ENCODE data around the gene TAAR5. TPM values are rescaled to one million over a fixed set of nuclear protein-coding genes. Genes with fewer than 3 reads are reported as not detected.
"Not testable (repeated sequence)": the region's sequence is repeated elsewhere in the genome, so short reads cannot be mapped to it uniquely, and the experiment has no call there.

Gene TAAR5, protein sequence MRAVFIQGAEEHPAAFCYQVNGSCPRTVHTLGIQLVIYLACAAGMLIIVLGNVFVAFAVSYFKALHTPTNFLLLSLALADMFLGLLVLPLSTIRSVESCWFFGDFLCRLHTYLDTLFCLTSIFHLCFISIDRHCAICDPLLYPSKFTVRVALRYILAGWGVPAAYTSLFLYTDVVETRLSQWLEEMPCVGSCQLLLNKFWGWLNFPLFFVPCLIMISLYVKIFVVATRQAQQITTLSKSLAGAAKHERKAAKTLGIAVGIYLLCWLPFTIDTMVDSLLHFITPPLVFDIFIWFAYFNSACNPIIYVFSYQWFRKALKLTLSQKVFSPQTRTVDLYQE
- not detected for polyA plus RNA-seq
- long read RNA-seq, donor 1, result 0 reads
- long read RNA-seq, donor 2, result 0 reads
- long read RNA-seq, donor 3, result 0 reads
- long read RNA-seq, donor 4, result 0 reads
- long read RNA-seq, donor 5, result 0 reads
- long read RNA-seq, donor 6, result 0 reads
- long read RNA-seq, donor 7, result 0 reads
- long read RNA-seq, donor 8, result 0 reads
- long read RNA-seq, donor 9, result 0 reads
- long read RNA-seq, donor 10, result 0 reads
- long read RNA-seq, donor 11, result 0 reads

DNA sequence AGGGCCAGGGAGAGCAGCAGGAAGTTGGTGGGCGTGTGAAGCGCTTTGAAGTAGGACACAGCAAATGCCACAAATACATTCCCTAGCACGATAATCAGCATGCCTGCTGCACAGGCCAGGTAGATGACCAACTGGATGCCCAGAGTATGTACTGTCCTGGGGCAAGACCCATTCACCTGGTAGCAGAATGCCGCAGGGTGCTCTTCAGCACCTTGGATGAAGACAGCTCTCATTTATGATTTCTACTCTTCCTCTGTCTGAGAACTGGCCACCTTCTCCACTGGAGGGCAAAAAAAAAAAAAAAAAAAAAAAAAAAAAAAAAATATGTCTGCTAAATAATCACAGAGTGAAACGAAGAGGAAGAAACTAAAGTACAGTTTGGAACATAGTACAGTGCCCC is at the start of gene TAAR5:
Gene TAAR5 (minus strand): TSS at position 288 of the 400 bp plus-strand sequence. CDS start 55 bp downstream, at position 233.
- Histone ChIP-seq H3K4me3 (ENCODE audit: low read length) (no peak within 1 kb of the TSS), H3K27ac (ENCODE audit: low read length) (no peak within 1 kb of the TSS), H3K36me3 (ENCODE audit: control insufficient read depth, insufficient read depth, low read length) (no peaks in the 10 kb centered on the region), H3K9me3 (ENCODE audit: control insufficient read depth, low read depth, low read length) (no peaks in the 10 kb centered on the region), H3K4me1 (ENCODE audit: control insufficient read depth, insufficient read depth, low read length) (no peaks in the 10 kb centered on the region), H3K27me3 (ENCODE audit: control insufficient read depth, insufficient read depth, low read length) (no peaks in the 10 kb centered on the region)
- DNase-seq, result no peak
- no CpG with 5 or more reads among the region's 5 CpGs for WGBS (ENCODE audit: insufficient coverage, low lambda C conversion rate)

DNA sequence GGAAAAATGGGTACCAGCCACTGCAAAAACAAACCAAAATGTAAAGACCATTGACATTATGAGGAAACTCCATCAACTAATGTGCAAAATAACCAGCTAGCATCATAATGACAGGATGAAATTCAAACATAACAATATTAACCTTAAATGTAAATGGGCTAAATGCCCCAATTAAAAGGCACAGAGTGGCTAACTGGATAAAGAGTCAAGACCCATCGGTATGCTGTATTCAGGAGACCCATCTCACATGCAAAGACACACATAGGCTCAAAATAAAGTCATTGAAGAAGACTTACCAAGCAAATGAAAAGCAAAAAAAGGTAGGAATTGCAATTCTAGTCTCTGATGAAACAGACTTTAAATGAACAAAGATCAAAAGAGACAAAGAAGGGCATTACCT is 47.6 kb upstream of the TAAR5 start:
- not testable (repeated sequence) for H3K9me3 ChIP-seq (ENCODE audit: control insufficient read depth, low read depth, low read length); H3K4me1 ChIP-seq (ENCODE audit: control insufficient read depth, insufficient read depth, low read length); H3K4me3 ChIP-seq (ENCODE audit: low read length); H3K36me3 ChIP-seq (ENCODE audit: control insufficient read depth, insufficient read depth, low read length); H3K27ac ChIP-seq (ENCODE audit: low read length); DNase-seq; H3K27me3 ChIP-seq (ENCODE audit: control insufficient read depth, insufficient read depth, low read length)
- no CpG with 5 or more reads among the region's 1 CpG for WGBS (ENCODE audit: insufficient coverage, low lambda C conversion rate)

DNA sequence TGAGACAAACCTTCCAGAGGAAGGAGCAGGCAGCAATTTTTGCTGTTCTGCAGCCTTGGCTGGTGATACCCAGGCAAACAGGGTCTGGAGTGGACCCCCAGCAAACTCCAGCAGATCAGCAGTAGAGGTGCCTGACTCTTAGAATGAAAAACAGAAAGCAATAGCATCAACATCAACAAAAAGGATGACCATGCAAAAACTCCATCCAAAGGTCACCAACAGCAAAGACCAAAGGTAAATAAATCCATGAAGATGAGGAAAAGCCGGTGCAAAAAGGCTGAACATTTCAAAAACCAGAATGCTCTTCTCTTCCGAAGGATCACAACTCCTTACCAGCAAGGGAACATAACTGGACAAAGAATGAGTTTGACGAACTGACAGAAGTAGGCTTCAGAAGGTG is 46.4 kb upstream of the TAAR5 start:
- not testable (repeated sequence) for H3K36me3 ChIP-seq (ENCODE audit: control insufficient read depth, insufficient read depth, low read length); DNase-seq; H3K27ac ChIP-seq (ENCODE audit: low read length); H3K9me3 ChIP-seq (ENCODE audit: control insufficient read depth, low read depth, low read length); H3K27me3 ChIP-seq (ENCODE audit: control insufficient read depth, insufficient read depth, low read length); H3K4me1 ChIP-seq (ENCODE audit: control insufficient read depth, insufficient read depth, low read length); H3K4me3 ChIP-seq (ENCODE audit: low read length)
- WGBS (ENCODE audit: insufficient coverage, low lambda C conversion rate), result no CpG with 5 or more reads among the region's 3 CpGs

DNA sequence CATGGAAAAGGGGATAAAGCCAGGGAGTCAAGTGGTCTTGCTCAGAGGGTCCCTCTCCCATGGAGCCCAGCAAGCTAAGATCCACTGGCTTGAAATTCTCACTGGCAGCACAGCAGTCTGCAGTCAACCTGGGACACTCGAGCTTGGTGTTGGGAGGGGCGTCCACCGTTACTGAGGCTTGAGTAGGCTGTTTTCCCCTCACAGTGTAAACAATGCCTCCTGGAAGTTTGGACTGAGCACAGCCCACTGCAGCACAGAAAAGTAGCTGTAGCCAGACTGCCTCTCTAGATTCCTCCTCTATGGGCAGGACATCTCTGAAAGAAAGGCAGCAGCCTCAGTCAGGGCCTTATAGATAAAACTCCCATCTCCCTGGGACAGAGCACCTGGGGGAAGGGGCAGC is 45.7 kb upstream of the TAAR5 start:
- WGBS (ENCODE audit: insufficient coverage, low lambda C conversion rate), result no CpG with 5 or more reads among the region's 3 CpGs
- H3K4me3 ChIP-seq (ENCODE audit: low read length); H3K36me3 ChIP-seq (ENCODE audit: control insufficient read depth, insufficient read depth, low read length); H3K27ac ChIP-seq (ENCODE audit: low read length); H3K27me3 ChIP-seq (ENCODE audit: control insufficient read depth, insufficient read depth, low read length); H3K9me3 ChIP-seq (ENCODE audit: control insufficient read depth, low read depth, low read length); H3K4me1 ChIP-seq (ENCODE audit: control insufficient read depth, insufficient read depth, low read length); DNase-seq: not testable (repeated sequence)

DNA sequence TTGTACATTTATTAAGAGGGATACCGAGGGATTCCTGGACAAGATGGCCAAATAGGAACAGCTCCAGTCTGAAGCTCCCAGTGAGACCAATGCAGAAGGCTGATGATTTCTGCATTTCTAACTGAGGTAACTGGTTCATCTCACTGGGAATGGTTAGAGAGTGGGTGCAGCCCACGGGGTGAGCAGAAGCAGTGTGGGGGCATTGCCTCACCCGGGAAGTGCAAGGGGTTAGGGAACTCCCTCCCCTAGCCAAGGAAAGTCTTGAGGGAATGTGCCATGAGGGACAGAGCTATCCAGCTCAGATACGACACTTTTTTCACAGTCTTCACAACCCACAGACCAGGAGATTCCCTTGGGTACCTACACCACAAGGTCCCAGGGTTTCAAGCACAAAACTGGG is 45.3 kb upstream of the TAAR5 start:
- Histone ChIP-seq H3K27ac (ENCODE audit: low read length) (no peak overlapping the region), H3K36me3 (ENCODE audit: control insufficient read depth, insufficient read depth, low read length) (no peaks in the 10 kb centered on the region), H3K9me3 (ENCODE audit: control insufficient read depth, low read depth, low read length) (no peaks in the 10 kb centered on the region), H3K27me3 (ENCODE audit: control insufficient read depth, insufficient read depth, low read length) (no peaks in the 10 kb centered on the region), H3K4me1 (ENCODE audit: control insufficient read depth, insufficient read depth, low read length) (peaks cover 9% of the 10 kb centered on the region), H3K4me3 (ENCODE audit: low read length) (no peak overlapping the region)
- DNase-seq, result no peak
- WGBS (ENCODE audit: insufficient coverage, low lambda C conversion rate), result no CpG with 5 or more reads among the region's 4 CpGs

DNA sequence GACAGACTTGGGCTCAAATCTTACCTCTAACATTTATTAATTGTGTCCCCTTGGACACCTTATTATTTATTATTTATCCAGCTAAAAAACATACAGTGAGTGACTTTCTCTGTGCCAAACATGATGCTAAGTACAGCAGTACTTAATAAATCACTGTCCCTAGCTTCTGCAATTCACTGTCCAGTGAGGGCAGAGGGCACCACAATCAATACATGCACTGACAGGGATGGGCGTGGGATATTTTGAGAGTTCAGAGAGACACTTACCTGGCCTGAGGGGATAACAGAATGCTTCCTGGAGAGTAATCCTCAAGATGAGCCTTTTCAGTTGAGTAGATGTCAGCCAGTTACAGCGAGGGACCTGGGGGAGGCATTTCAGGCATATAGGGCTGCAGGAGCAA is 43.8 kb upstream of the TAAR5 start:
- no CpG with 5 or more reads among the region's 2 CpGs for WGBS (ENCODE audit: insufficient coverage, low lambda C conversion rate)
- H3K27ac ChIP-seq (ENCODE audit: low read length), result no peak overlapping the region
- peaks cover 9% of the 10 kb centered on the region for H3K4me1 ChIP-seq (ENCODE audit: control insufficient read depth, insufficient read depth, low read length)
- H3K27me3 ChIP-seq (ENCODE audit: control insufficient read depth, insufficient read depth, low read length), result no peaks in the 10 kb centered on the region
- H3K4me3 ChIP-seq (ENCODE audit: low read length), result no peak overlapping the region
- no peak for DNase-seq
- no peaks in the 10 kb centered on the region for H3K9me3 ChIP-seq (ENCODE audit: control insufficient read depth, low read depth, low read length)
- H3K36me3 ChIP-seq (ENCODE audit: control insufficient read depth, insufficient read depth, low read length), result no peaks in the 10 kb centered on the region

DNA sequence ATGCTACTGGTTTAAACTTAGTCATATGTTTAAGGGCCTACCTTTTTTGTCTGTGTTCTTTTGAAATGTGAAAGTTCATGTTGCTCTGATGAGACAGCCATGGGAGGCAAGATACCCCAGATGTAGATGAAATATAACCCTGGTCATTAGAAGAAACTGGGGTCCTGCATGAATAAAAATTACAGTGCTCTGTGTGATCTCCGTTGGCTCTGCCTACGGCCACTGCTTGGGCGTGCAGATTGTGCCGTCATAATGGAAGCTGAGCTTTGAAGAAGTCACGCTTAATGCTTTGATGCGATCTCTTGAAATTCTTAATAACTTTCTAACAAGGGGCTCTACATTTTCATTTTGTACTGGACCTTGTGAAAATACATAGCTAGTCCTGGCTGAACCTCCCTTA is 34.6 kb upstream of the TAAR5 start, which contains the start of gene TAAR2:
Gene TAAR2 (minus strand): TSS at position 101 of the 400 bp plus-strand sequence. CDS start 0 bp downstream, at position 101.
- H3K36me3 ChIP-seq (ENCODE audit: control insufficient read depth, insufficient read depth, low read length), result no peaks in the 10 kb centered on the region
- DNase-seq, result no peak
- no peaks in the 10 kb centered on the region for H3K27me3 ChIP-seq (ENCODE audit: control insufficient read depth, insufficient read depth, low read length)
- no peaks in the 10 kb centered on the region for H3K4me1 ChIP-seq (ENCODE audit: control insufficient read depth, insufficient read depth, low read length)
- H3K9me3 ChIP-seq (ENCODE audit: control insufficient read depth, low read depth, low read length), result no peaks in the 10 kb centered on the region
- H3K27ac ChIP-seq (ENCODE audit: low read length), result no peak within 1 kb of the TSS
- WGBS (ENCODE audit: insufficient coverage, low lambda C conversion rate), result no CpG with 5 or more reads among the region's 6 CpGs
- H3K4me3 ChIP-seq (ENCODE audit: low read length), result no peak within 1 kb of the TSS

DNA sequence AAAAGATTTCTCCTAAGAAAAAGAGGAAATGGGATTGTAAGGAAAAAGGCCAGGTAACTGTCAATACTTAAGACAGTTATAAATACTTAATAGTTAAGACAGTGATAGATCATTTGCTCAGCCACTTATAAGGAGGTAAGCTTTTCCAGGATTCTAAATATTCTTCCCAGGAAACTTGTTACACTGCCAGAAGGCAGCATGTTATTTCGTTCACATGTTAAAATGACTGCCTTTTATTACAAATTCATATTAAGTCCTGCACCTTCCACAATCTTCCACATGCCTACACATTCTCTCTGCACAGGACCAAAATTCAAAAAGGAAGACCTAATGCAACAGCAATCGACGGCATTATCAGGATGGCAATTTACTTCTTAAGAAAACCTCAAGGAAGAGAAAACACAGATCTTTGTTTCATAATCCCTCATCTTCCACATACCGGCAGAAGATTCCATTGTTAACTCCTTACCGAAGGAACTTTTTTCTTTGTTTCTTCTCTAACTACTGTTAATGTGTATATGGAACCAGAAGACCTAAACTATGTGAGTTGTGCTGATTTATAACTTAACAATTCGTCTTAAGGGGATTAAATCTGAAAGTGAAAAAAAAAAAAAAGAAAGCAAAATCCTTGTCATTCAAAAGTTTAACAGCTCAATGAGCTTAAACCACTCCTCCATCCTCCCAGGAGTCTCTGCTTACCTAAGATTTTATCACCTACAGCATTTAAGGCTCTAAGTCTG is 33.7 kb upstream of the TAAR5 start:
- no peak for DNase-seq
- Histone ChIP-seq H3K4me3 (ENCODE audit: low read length) (no peak overlapping the region), H3K27me3 (ENCODE audit: control insufficient read depth, insufficient read depth, low read length) (no peaks in the 10 kb centered on the region), H3K27ac (ENCODE audit: low read length) (no peak overlapping the region), H3K36me3 (ENCODE audit: control insufficient read depth, insufficient read depth, low read length) (no peaks in the 10 kb centered on the region), H3K4me1 (ENCODE audit: control insufficient read depth, insufficient read depth, low read length) (no peaks in the 10 kb centered on the region), H3K9me3 (ENCODE audit: control insufficient read depth, low read depth, low read length) (no peaks in the 10 kb centered on the region)
- WGBS (ENCODE audit: insufficient coverage, low lambda C conversion rate), result 37% methylated on average over 5 of the region's 6 CpGs

DNA sequence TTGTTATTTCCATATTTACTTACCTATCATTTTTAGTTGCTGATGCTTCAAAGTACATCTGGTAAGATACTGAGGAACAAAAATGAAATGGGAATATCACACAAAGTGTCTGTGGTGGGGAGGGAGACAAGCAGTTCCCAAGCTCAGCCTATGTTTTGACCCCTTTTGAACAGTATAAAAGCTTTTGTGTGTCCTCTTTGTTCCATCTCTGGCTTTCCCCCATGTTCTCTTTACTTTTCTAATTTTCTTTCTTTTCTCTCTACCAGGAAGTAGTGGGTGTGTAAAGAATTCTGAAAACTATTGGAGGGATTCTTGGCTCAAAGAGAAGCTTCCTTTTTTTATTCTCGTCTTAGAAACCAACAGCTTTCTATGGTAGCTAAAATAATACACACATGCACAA is 27.1 kb upstream of the TAAR5 start:
- Histone ChIP-seq H3K9me3 (ENCODE audit: control insufficient read depth, low read depth, low read length) (no peaks in the 10 kb centered on the region), H3K4me1 (ENCODE audit: control insufficient read depth, insufficient read depth, low read length) (peaks cover 11% of the 10 kb centered on the region), H3K36me3 (ENCODE audit: control insufficient read depth, insufficient read depth, low read length) (no peaks in the 10 kb centered on the region), H3K4me3 (ENCODE audit: low read length) (no peak overlapping the region), H3K27me3 (ENCODE audit: control insufficient read depth, insufficient read depth, low read length) (no peaks in the 10 kb centered on the region), H3K27ac (ENCODE audit: low read length) (no peak overlapping the region)
- no peak for DNase-seq
- 88% methylated on average over 1 of the region's 1 CpG for WGBS (ENCODE audit: insufficient coverage, low lambda C conversion rate)

DNA sequence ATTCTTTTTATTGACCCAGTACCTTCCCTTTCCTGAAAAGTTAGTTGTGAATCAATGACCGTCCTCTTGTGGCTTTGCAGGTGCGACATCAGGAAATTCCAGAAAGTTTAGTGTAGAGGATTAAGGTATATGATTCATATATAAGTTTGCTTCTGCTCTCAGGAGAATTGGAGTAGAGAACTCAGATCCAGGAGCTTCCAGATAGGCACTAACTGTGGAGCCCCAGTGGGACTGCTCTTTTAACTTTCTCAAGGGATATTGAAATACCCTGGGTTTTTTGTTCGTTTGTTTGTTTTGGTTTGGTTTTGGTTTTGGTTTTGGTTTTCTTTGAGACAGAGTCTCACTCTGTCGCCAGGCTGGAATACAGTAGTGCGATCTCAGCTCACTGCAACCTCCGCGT is 25.0 kb upstream of the TAAR5 start:
- Histone ChIP-seq H3K36me3 (ENCODE audit: control insufficient read depth, insufficient read depth, low read length) (no peaks in the 10 kb centered on the region), H3K4me1 (ENCODE audit: control insufficient read depth, insufficient read depth, low read length) (peaks cover 13% of the 10 kb centered on the region), H3K27ac (ENCODE audit: low read length) (no peak overlapping the region), H3K27me3 (ENCODE audit: control insufficient read depth, insufficient read depth, low read length) (no peaks in the 10 kb centered on the region), H3K9me3 (ENCODE audit: control insufficient read depth, low read depth, low read length) (no peaks in the 10 kb centered on the region), H3K4me3 (ENCODE audit: low read length) (no peak overlapping the region)
- no CpG with 5 or more reads among the region's 7 CpGs for WGBS (ENCODE audit: insufficient coverage, low lambda C conversion rate)
- DNase-seq, result no peak
